H9 (cell line): Measurements from ENCODE around the gene NDE1. TPM values are rescaled to one million over a fixed set of nuclear protein-coding genes. Genes with fewer than 3 reads are reported as not detected.
"Not testable (repeated sequence)": the region's sequence is repeated elsewhere in the genome, so short reads cannot be mapped to it uniquely, and the experiment has no call there.

Experiments used
- DNase-seq: peaks from one replicate; pipeline ENCODE4 v3.0.0-alpha.2; 2017
- H2AFZ ChIP-seq: one replicate; pipeline ENCODE4 v1.6.1; 2013; ENCODE audit warnings: mild to moderate bottlenecking, low read length, control low read depth, moderate library complexity
- H2AK5ac ChIP-seq: 2 replicates; pipeline ENCODE4 v1.6.1; 2013; ENCODE audit warnings: low read length, control low read depth, mixed read lengths; ENCODE audit not compliant: insufficient read length
- H2BK120ac ChIP-seq: one replicate; pipeline ENCODE4 v1.6.1; 2013; ENCODE audit warnings: low read depth, mild to moderate bottlenecking, low read length, control low read depth, inconsistent platforms; ENCODE audit not compliant: poor library complexity, severe bottlenecking
- H2BK12ac ChIP-seq: 2 replicates; pipeline ENCODE4 v1.6.1; 2013; ENCODE audit warnings: low read length, control low read depth, mixed read lengths, low read depth; ENCODE audit not compliant: insufficient read length
- H2BK15ac ChIP-seq: 2 replicates; pipeline ENCODE4 v1.6.1; 2013; ENCODE audit warnings: low read depth, low read length, control low read depth
- H2BK20ac ChIP-seq: one replicate; pipeline ENCODE4 v1.6.1; 2013; ENCODE audit warnings: low read depth, mild to moderate bottlenecking, low read length, control low read depth, inconsistent platforms; ENCODE audit not compliant: poor library complexity, severe bottlenecking
- H2BK5ac ChIP-seq: 2 replicates; pipeline ENCODE4 v1.6.1; 2013; ENCODE audit warnings: low read length, control low read depth, mixed read lengths; ENCODE audit not compliant: insufficient read length
- H3K14ac ChIP-seq: 2 replicates; pipeline ENCODE4 v1.6.1; 2013; ENCODE audit warnings: low read length, control low read depth; ENCODE audit not compliant: insufficient read depth
- H3K18ac ChIP-seq: 2 replicates; pipeline ENCODE4 v1.6.1; 2013; ENCODE audit warnings: low read depth, mild to moderate bottlenecking, mixed read lengths, low read length, control low read depth; ENCODE audit not compliant: insufficient read length
- H3K23ac ChIP-seq: 2 replicates; pipeline ENCODE4 v1.6.1; 2013; ENCODE audit warnings: low read length, control low read depth, mixed read lengths, low read depth; ENCODE audit not compliant: insufficient read length
- H3K23me2 ChIP-seq: 2 replicates; pipeline ENCODE4 v1.6.1; 2013; ENCODE audit warnings: low read depth, mild to moderate bottlenecking, mixed read lengths, low read length, control low read depth; ENCODE audit not compliant: insufficient read length, poor library complexity, severe bottlenecking
- H3K27ac ChIP-seq: 2 replicates; pipeline ENCODE4 v1.5.1; 2013; ENCODE audit warnings: low read length, control low read depth, mixed read lengths, low read depth; ENCODE audit not compliant: insufficient read length
- H3K27me3 ChIP-seq: 2 replicates; pipeline ENCODE4 v1.6.1; 2013; ENCODE audit warnings: low read length, control low read depth, inconsistent platforms; ENCODE audit not compliant: insufficient read depth
- H3K4ac ChIP-seq: 2 replicates; pipeline ENCODE4 v1.6.1; 2013; ENCODE audit warnings: low read depth, mild to moderate bottlenecking, control low read depth, inconsistent platforms, low read length, moderate library complexity
- H3K4me1 ChIP-seq: 2 replicates; pipeline ENCODE4 v1.6.1; 2013; ENCODE audit warnings: low read length, control low read depth, inconsistent platforms; ENCODE audit not compliant: insufficient read depth
- H3K4me2 ChIP-seq: 2 replicates; pipeline ENCODE4 v1.6.1; 2013; ENCODE audit warnings: low read length, control low read depth, mixed read lengths; ENCODE audit not compliant: insufficient read length, insufficient read depth
- H3K56ac ChIP-seq: 2 replicates; pipeline ENCODE4 v1.6.1; 2013; ENCODE audit warnings: low read depth, mild to moderate bottlenecking, mixed read lengths, low read length, control low read depth; ENCODE audit not compliant: insufficient read length
- H3K79me1 ChIP-seq: 2 replicates; pipeline ENCODE4 v1.6.1; 2013; ENCODE audit warnings: low read depth, mild to moderate bottlenecking, moderate library complexity, low read length, control low read depth, inconsistent platforms; ENCODE audit not compliant: insufficient read depth, poor library complexity, severe bottlenecking
- H3K79me2 ChIP-seq: 2 replicates; pipeline ENCODE4 v1.6.1; 2013; ENCODE audit warnings: low read length, control low read depth, inconsistent platforms; ENCODE audit not compliant: insufficient read depth
- H3K9ac ChIP-seq: 2 replicates; pipeline ENCODE4 v1.6.1; 2013; ENCODE audit warnings: low read length, control low read depth, mixed read lengths; ENCODE audit not compliant: insufficient read length; ENCODE audit errors: extremely low read depth
- H3K9me3 ChIP-seq: one replicate; pipeline ENCODE4 v1.6.1; 2013; ENCODE audit warnings: low read depth, low read length, inconsistent platforms; ENCODE audit not compliant: control insufficient read depth
- H3T11ph ChIP-seq: one replicate; pipeline ENCODE4 v1.6.1; 2013; ENCODE audit warnings: mild to moderate bottlenecking, low read length, control low read depth, inconsistent platforms
- H4K20me1 ChIP-seq: one replicate; pipeline ENCODE4 v1.6.1; 2013; ENCODE audit not compliant: control insufficient read depth, insufficient read length, insufficient read depth
- H4K5ac ChIP-seq: 2 replicates; pipeline ENCODE4 v1.6.1; 2013; ENCODE audit warnings: low read depth, mild to moderate bottlenecking, mixed read lengths, low read length, control low read depth; ENCODE audit not compliant: insufficient read length
- H4K8ac ChIP-seq: replicated peaks from 2 replicates; pipeline ENCODE4 v1.6.1; 2013; ENCODE audit warnings: low read length, control low read depth, mixed read lengths, low read depth; ENCODE audit not compliant: insufficient read length
- H4K91ac ChIP-seq: 2 replicates; pipeline ENCODE4 v1.6.1; 2013; ENCODE audit warnings: low read depth, mild to moderate bottlenecking, moderate library complexity, mixed read lengths, low read length, control low read depth; ENCODE audit not compliant: insufficient read length
- H3K27ac Mint-ChIP-seq, 3 experiments: 2 replicates in 2 of 3; 3 replicates in 1 of 3; pipeline ENCODE4 v1.8.0; 2020 to 2021; ENCODE audit warnings: mixed read lengths in 3 of 3, mild to moderate bottlenecking in 1 of 3, moderate library complexity in 1 of 3
- H3K27me3 Mint-ChIP-seq: 2 replicates; pipeline ENCODE4 v1.8.0; 2021; ENCODE audit warnings: low read depth, mild to moderate bottlenecking, moderate library complexity, mixed read lengths
- H3K36me3 Mint-ChIP-seq, 3 experiments: 2 replicates in 2 of 3; 3 replicates in 1 of 3; pipeline ENCODE4 v1.8.0; 2020 to 2021; ENCODE audit warnings: low read depth in 3 of 3, mixed read lengths in 3 of 3; ENCODE audit not compliant: insufficient read depth in 1 of 3
- H3K4me1 Mint-ChIP-seq, 2 experiments: 2 replicates each; pipeline ENCODE4 v1.8.0; 2020; ENCODE audit warnings: mixed read lengths in 2 of 2
- H3K4me3 Mint-ChIP-seq, 2 experiments: 2 replicates in 1 of 2; 3 replicates in 1 of 2; pipeline ENCODE4 v1.8.0; 2020 to 2021; ENCODE audit warnings: mild to moderate bottlenecking in 2 of 2, mixed read lengths in 2 of 2, moderate library complexity in 1 of 2
- H3K9me3 Mint-ChIP-seq, 2 experiments: 2 replicates in 1 of 2; 3 replicates in 1 of 2; pipeline ENCODE4 v1.8.0; 2020; ENCODE audit warnings: mild to moderate bottlenecking in 2 of 2, mixed read lengths in 2 of 2, moderate library complexity in 1 of 2
- CTCF ChIP-seq: fragments of 200-600 bp; sonication (generic); conservative IDR thresholded peaks from 3 replicates; pipeline ENCODE4 v1.8.0; 2021; ENCODE audit warnings: antibody characterized with exemption, mild to moderate bottlenecking
- WGBS: extraction: QIAGEN DNeasy Blood & Tissue Kit; methylation state at CpG from one replicate; pipeline ENCODE4 v1.1.7; 2013; ENCODE audit warnings: missing lambda C conversion rate, low lambda C conversion rate, mixed read lengths; ENCODE audit not compliant: insufficient read length; ENCODE audit errors: extremely low coverage; 5-methylcytosine and 5-hydroxymethylcytosine counted together
- total RNA-seq: library from RNA; stranded (reverse); gene quantifications from 2 replicates; pipeline ENCODE4 v1.2.1, GENCODE V29; 2021

Gene NDE1
- total RNA-seq, 1 experiment from 2014 or later = 49.6 TPM

- Histone ChIP-seq H2BK5ac (no peak overlapping the region), H2BK20ac (no peak overlapping the region), H4K5ac (no peak overlapping the region), H3K9me3 (no peaks in the 10 kb centered on the region), H2BK15ac (no peak overlapping the region), H3K79me2 (no peaks in the 10 kb centered on the region; the same call in 1 of the 2 replicates), H3K18ac (no peak overlapping the region), H4K20me1 (peaks cover 2% of the 10 kb centered on the region), H3K56ac (no peak overlapping the region), H2BK120ac (no peak overlapping the region), H4K91ac (no peak overlapping the region), H3K4me2 (no peak overlapping the region), H3K14ac (no peak overlapping the region), H3K4ac (no peak overlapping the region), H2AK5ac (no peak overlapping the region), H2AFZ (no peak overlapping the region), H3K23me2 (peaks cover 4% of the 10 kb centered on the region), H3K27ac (no peak overlapping the region), H3T11ph (no peak overlapping the region), H3K4me1 (no peaks in the 10 kb centered on the region), H4K8ac (no peak overlapping the region), H2BK12ac (no peak overlapping the region), H3K9ac (no peak overlapping the region), H3K79me1 (peaks cover 11% of the 10 kb centered on the region), H3K27me3 (no peaks in the 10 kb centered on the region), H3K23ac (no peak overlapping the region)
- H3K4me1 Mint-ChIP-seq = peaks cover 7 to 9% of the 10 kb centered on the region in 2 experiments; a peak in 3 of 4 replicates
- H3K9me3 Mint-ChIP-seq = 0 out of 5 replicates have a peak, but pooled peaks cover 0 to 2% of the 10 kb centered on the region in 2 experiments
- no peak for DNase-seq
- no CpG with 5 or more reads among the region's 2 CpGs for WGBS
- H3K4me3 Mint-ChIP-seq = no peak overlapping the region
- TF ChIP-seq CTCF = no peak
- no peak overlapping the region for H3K27ac Mint-ChIP-seq
- peaks cover 2 to 11% (median 6%) of the 10 kb centered on the region in 3 experiments; a peak in 5 of 7 replicates for H3K36me3 Mint-ChIP-seq
- H3K27me3 Mint-ChIP-seq = no peaks in the 10 kb centered on the region; the same call in 1 of the 2 replicates
Measured at GRCh38 chr16:15654591-15654990, 4.5 kb downstream of the NDE1 start.

- H3K36me3 Mint-ChIP-seq = peaks cover 2 to 11% (median 6%) of the 10 kb centered on the region in 3 experiments; a peak in 5 of 7 replicates
- not testable (repeated sequence) for H3K4me1 Mint-ChIP-seq, H2AFZ ChIP-seq, H3K4me1 ChIP-seq, H3K4ac ChIP-seq, H3K9me3 Mint-ChIP-seq, H4K20me1 ChIP-seq, H4K8ac ChIP-seq, H3K14ac ChIP-seq, H3K56ac ChIP-seq, H4K5ac ChIP-seq, H3K18ac ChIP-seq, H3K9ac ChIP-seq, H2BK15ac ChIP-seq, H3K79me2 ChIP-seq, H2BK20ac ChIP-seq, H3K27me3 ChIP-seq, H2BK120ac ChIP-seq, H3K27me3 Mint-ChIP-seq, H2BK5ac ChIP-seq, H3K4me3 Mint-ChIP-seq, H3T11ph ChIP-seq, H3K4me2 ChIP-seq, H3K23me2 ChIP-seq, H2BK12ac ChIP-seq, H3K27ac ChIP-seq, H2AK5ac ChIP-seq, H3K27ac Mint-ChIP-seq, H4K91ac ChIP-seq, H3K9me3 ChIP-seq, DNase-seq, H3K23ac ChIP-seq
- WGBS = no CpG with 5 or more reads among the region's 6 CpGs
- H3K79me1 ChIP-seq = peaks cover 11% of the 10 kb centered on the region
Measured at GRCh38 chr16:15655561-15655960, 5.5 kb downstream of the NDE1 start.
